Measurements from ENCODE around the gene EEF1AKMT1.

The EEF1AKMT1 gene

DNA sequence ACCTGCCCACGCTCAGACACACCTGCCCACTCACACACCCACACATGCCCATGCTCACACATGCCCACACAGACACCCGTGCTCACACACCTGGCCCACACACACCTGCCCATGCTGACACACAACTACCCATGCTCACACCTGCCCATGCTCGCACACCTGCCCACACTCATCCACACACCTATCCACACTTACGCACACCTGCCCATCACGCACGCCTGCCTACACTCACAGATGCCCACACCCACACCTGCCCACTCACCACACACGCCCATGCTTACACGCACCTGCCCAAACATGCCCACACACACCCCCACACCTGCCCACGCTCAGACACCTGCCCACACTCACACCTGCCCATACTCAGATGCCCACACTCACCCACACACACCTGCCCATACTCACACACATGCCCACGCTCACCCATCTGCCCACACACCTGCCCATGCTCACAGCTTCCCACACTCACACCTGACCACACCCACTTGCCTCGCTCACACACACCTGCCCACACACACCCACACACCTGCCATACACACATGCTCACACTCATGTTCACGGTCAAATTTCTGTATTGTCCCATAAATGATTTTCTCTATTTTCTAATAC lies 54.7 kb downstream of the EEF1AKMT1 start:
- no peak for DNase-seq (ENCODE audit: low spot score)

GRCh38 chr13:20717581-20718542 lies 55.9 kb downstream of the EEF1AKMT1 start:
- DNase-seq (ENCODE audit: low spot score) = no peak

- no peak for DNase-seq (ENCODE audit: low spot score)
These were observed 56.8 kb downstream of the EEF1AKMT1 start for GRCh38 chr13:20716951-20717350.

DNA sequence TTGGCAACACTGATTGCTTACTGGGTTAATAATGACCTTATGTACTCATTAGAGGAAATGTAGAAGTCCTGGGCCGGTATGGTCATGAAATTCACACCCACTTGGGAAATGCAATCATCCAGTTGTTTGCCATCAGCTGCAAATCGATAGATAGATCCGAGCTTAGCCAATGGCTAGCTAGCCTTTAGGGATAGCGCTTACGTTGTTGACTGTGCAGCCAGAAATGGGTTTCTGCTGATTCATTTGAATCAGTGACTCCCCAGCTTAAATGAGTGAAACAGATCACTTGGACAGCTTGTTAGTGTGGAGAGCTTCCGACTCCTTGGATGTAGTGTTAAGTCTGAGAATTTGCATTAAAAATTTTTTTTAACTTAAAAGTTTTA lies 58.4 kb downstream of the EEF1AKMT1 start:
- no peak for DNase-seq (ENCODE audit: low spot score)

DNA sequence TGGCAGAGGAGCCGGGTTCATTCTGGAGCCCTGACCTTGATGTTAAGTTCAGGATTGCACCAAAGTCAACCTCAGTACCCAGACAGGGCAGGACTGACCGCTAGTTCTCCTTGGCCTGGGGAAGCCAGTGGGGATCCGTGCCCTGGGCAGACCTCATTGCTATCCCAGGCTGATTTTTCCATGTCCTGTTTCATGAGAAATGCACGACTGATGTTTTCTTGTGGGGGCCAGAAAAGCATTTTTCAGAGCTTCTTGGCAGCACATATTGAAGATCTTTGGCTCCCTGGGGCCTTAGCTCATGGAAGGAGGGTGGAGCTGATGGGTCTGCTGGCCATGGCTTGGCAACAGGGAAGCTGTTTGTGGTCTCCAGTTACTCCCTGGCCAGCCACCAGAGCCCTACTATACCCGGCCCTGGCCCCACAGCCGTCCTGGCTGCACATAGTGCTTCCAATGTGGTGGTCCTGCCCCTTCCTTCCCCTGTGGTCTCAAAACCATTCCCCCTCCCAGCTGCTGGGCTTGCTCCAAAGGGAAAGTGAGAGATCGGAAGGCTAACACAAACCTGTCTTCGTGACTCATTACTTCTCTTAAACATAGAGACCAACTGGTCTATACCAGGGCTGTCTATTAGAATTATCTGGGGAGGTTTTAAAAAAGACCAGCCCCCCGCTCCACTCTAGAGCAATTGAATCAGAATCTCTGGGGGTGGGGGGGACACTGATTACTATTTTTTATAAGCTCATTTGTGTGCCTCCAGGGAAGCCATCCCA lies 59.0 kb downstream of the EEF1AKMT1 start:
- DNase-seq (ENCODE audit: low spot score) = peak; percentile 65

- DNase-seq (ENCODE audit: low spot score) = peak; percentile 63
These were observed 59.6 kb downstream of the EEF1AKMT1 start for GRCh38 chr13:20714161-20714560.

GRCh38 chr13:20713751-20714150 lies 60.0 kb downstream of the EEF1AKMT1 start:
- DNase-seq (ENCODE audit: low spot score) = peak; percentile 66

GRCh38 chr13:20713014-20713376 lies 60.8 kb downstream of the EEF1AKMT1 start:
- DNase-seq (ENCODE audit: low spot score) = no peak

GRCh38 chr13:20711301-20712044 lies 62.3 kb downstream of the EEF1AKMT1 start:
- no peak for DNase-seq (ENCODE audit: low spot score)

DNA sequence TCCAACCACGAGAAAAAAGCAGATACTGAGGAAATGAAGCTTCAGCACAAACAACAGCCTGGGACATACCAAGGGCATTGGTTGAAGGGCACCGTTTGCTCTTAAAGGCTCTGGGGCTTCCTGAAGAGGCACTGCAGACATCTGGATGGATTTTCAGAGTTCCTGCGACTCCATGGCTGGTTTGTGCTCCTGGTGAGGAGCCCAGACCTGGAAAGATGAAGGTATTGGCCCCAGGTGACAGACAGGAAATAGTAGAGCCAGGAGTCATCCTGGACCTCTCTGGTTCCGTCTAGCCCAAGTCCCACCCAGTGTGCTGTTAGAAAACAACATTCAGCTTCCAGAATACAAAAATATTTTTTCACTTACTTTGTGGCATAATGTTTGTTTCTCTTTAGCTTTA lies 64.0 kb downstream of the EEF1AKMT1 start:
- no peak for DNase-seq (ENCODE audit: low spot score)

GRCh38 chr13:20709369-20709768 lies 64.4 kb downstream of the EEF1AKMT1 start:
- DNase-seq (ENCODE audit: low spot score) = no peak

DNA sequence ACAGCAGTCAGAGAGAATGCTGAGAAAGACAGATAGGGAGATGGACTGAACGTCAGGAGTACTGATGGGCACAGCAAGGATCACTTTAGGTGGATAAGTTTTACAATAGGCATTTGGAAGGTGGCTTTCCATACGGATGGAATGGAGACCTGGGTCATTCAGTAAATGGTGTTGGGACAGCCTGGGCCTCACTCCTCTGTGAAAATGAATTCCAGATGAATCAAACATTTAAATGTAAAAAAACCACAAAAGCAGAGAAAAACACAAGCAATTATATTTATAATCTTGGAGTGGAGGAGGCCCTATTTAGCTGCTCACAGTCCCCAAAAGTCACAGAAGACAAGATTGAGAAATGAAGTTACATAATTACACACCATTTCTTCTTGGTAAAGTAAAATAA lies 65.5 kb downstream of the EEF1AKMT1 start:
- DNase-seq (ENCODE audit: low spot score) = no peak

DNA sequence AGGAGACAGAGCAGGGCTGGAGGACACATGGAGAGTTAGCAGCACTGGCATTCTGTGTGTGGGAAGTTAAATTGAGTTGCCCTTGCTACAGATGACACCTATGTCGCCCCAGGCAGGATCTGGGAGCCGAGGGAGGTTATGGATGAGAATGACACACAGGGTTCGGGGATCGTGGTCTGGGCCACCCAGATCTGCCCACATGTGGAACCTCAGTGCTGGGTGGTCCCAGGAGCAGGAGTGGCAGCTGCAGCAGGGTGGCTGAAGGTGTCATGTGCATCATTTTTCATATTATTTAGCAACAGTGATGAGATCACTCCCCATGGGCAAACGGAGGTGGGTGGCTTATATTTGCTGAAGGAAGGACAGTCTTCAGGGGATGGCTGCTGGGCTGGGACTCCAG lies 67.1 kb downstream of the EEF1AKMT1 start:
- no peak for DNase-seq (ENCODE audit: low spot score)

DNA sequence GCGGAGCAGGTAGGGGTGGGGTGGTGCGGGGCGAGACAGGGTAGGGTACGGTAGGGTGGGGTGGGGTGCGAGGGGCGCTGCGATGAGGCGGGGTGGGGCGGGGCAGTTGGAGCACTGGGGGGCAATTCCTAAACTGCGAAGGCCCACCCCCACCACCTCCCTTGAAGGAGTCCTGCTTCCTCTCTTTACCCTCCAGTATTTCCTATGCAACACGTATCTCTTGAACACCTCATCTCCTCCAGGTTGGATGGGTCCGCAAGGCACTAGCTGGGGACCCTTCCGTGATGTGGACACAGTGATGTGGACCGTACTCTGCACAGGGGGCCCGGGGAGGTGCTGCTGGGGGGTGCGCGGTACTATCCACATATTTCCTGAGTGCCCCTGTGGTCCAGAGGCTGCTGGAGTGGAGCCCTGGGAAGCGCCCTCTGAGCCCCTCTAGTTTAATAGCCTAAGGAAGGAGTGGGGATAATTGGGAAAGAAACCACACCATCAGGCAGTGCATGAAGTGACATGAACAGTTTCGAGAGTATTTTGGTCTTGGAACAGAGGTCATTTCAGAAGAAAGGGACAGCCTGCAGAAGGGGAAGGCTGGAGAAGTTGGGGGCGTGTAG lies 69.2 kb downstream of the EEF1AKMT1 start:
- no peak for DNase-seq (ENCODE audit: low spot score)

DNA sequence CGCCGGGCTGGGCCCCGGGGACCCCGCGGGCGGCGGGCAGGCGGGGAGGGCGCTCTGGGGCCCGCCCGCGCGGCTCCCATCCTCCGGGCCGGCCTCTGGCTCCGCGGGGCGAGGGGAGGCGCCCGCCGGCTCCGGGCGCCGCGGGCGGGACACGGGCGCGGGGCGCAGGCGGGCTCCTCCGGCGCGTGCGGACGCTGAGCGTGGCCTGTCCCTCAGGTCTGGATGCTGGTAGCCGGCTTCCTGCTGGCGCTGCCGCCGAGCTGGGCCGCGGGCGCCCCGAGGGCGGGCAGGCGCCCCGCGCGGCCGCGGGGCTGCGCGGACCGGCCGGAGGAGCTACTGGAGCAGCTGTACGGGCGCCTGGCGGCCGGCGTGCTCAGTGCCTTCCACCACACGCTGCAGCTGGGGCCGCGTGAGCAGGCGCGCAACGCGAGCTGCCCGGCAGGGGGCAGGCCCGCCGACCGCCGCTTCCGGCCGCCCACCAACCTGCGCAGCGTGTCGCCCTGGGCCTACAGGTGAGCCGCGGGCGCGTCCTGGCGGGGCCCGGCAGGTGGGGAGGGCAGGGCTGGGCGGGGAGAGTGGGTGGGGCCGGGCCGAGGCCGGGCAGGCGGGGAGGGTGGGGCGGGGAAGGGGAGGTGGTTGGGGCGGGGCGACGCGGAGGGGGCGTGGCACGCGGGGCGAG lies 69.8 kb downstream of the EEF1AKMT1 start:
- peak; percentile 95 for DNase-seq (ENCODE audit: low spot score)

DNA sequence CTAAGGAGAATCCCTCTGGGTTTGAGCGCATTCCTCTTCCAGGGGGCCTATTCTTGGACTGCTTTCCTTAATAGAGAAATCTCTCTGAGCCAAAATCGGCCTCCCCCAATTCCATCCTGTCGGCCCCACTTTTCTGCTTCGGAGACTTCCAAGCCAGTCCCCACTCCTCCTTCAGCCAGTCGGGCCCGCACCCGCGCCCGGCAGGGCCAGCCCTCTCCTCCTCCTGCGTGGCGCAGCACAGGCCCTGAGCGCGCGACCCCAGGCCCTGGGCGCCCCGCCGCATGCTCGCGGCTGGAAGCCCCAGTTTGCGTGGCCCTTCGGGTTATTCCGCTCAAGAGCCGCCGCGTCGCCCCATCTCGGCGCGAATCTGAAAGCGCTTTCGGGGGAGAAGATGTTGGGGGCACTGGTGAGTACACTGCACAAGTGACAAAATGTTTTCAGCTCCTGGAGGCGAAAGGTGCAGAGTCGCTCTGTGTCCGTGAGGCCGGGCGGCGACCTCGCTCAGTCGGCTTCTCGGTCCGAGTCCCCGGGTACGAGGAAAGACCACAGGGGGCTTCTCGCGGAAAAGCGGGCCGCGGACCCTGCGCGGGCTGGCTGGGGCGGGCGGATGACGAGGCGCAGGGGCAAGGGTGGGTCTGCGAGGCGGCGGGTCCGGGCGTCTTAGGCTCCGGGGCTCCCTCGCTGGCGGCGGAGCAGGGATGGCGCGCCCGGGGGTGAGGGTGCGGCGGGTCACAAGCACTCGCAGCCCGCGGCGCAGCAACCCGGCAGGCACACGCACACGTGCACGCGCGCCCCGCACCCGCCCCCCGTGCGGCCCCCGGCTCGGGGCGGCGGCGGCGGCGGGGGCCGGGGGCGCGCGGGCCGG lies 70.6 kb downstream of the EEF1AKMT1 start, which contains the start of gene IL17D:
Gene IL17D, plus strand, starts transcription at position 785 of the 865 bp plus-strand sequence. CDS start 303 bp downstream, outside the sequence.
- peak; percentile 68 for DNase-seq (ENCODE audit: low spot score)

DNA sequence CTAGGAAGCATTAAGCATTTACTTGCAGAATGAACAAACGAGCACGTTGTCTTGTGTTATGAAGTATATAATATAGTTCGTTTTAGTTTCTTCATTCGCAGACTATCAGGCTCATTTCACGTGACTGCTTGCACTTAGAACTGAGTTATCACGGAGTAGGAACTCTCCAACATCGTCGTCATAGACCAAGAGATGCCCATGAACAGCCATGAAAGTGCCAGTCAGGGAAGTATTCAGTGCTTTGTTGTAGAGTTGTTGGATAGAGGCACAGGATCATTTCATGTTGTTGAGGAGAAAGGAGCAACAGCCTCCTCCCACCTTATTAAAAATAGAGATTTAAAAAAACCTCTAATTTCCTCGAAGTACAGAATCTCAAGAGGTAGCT lies 71.2 kb downstream of the EEF1AKMT1 start:
- DNase-seq (ENCODE audit: low spot score) = no peak

DNA sequence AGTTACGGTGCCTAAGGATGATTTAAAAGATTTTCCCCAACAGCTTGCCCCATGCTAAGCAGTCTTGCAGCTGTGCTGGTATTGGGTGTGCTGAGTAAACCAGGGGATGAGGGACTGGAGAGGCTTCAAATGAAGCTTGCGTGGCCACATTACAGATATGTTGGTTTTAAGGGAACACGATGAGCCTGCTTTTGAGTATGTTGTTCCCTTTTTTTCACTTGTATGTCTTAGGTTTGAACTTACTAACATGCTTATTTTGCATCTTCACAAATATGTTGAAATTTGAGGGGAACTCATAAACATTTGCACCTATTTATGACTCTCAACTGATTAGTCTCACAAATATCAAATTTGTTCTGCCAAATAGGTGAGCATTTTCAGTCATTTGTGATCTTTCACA lies 72.3 kb downstream of the EEF1AKMT1 start:
- no peak for DNase-seq (ENCODE audit: low spot score)

- no peak for DNase-seq (ENCODE audit: low spot score)
These were observed 73.5 kb downstream of the EEF1AKMT1 start for GRCh38 chr13:20700288-20700687.

GRCh38 chr13:20699715-20700114 lies 74.0 kb downstream of the EEF1AKMT1 start:
- no peak for DNase-seq (ENCODE audit: low spot score)

Data from AG08396 (cell line).